ENCODE results near the gene NUP93. TPM values are rescaled to one million over a fixed set of nuclear protein-coding genes. Genes with fewer than 3 reads are reported as not detected.

The NUP93 gene
- polyA plus RNA-seq, 1 donor from 2014 or later, result 237 TPM

DNA sequence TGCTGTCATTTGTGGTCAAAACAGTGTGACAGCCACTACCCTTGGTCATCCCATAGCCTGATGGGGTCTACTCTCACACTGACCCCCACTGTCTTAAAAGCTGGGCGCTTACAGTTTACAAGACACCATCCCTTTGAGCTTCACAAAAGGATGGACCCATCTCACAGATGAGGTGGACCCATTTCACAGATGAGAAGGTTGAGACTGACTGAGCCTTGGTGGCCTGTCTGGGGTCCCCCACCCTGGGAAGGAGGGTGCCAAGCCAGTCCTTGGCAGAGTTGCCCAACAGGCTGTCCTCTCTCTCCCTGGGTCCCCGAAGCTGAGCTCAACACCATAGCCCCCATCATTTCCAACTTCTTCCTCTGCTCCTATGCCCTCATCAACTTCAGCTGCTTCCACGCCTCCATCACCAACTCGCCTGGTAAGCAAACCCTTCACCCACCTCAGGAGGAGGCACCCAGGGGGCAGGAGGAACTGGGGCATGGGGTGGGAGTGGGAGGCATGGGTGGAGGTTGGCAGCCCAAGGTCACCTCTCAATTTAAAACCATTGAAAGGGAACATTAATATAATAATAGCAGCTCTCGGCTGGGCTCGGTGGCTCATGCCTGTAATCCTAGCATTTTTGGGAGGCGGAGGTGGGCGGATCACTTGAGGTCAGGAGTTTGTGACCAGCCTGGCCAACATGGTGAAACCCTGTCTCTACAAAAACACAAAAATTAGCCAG, 152.3 kb downstream of the NUP93 start:
- Histone ChIP-seq H3K36me3 (ENCODE audit: insufficient read depth, low read length) (no peaks in the 10 kb centered on the region), H3F3A (ENCODE audit: insufficient read depth, low read length, poor library complexity, severe bottlenecking) (no peaks in the 10 kb centered on the region)

DNA sequence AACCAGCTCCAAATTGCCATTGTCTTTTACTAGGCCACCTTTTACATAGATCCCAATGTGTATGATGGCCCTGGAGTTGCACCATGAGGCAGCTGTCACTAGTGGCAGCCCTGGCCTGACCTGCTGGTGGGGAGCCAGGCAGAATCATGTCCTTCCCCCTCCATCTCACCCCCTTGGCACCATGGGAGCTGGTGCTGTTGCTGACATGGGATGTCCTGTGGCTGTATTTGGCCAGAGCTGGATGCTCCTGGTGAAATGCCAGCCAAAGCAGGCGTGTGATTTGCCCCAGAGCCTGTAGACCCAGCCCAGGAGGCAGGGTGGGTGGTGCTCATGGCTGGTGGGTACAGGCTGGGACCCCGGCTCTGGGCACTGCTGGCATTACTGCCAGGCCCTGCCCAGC, 153.7 kb downstream of the NUP93 start:
- Histone ChIP-seq H3K27me3 (ENCODE audit: insufficient read depth, low read depth, low read length) (no peaks in the 10 kb centered on the region), H3K4me3 (ENCODE audit: low read length) (no peak overlapping the region), H3K79me2 (replicated peaks; ENCODE audit: insufficient read depth, low read length) (no peaks in the 10 kb centered on the region), H3K36me3 (ENCODE audit: insufficient read depth, low read length) (no peaks in the 10 kb centered on the region), H4K20me1 (ENCODE audit: insufficient read depth) (no peaks in the 10 kb centered on the region), H2AFZ (ENCODE audit: low read depth, low read length) (no peak overlapping the region), H3K27ac (ENCODE audit: low read length) (no peak overlapping the region), H3K9me3 (ENCODE audit: low read length) (no peaks in the 10 kb centered on the region), H3K9me2 (ENCODE audit: insufficient read depth, low read length) (no peaks in the 10 kb centered on the region), H3F3A (ENCODE audit: insufficient read depth, low read length, poor library complexity, severe bottlenecking) (no peaks in the 10 kb centered on the region), H3K4me2 (ENCODE audit: low read length) (no peak overlapping the region), H3K9ac (ENCODE audit: low read length) (no peak overlapping the region)
- TF ChIP-seq, protein P1, sequence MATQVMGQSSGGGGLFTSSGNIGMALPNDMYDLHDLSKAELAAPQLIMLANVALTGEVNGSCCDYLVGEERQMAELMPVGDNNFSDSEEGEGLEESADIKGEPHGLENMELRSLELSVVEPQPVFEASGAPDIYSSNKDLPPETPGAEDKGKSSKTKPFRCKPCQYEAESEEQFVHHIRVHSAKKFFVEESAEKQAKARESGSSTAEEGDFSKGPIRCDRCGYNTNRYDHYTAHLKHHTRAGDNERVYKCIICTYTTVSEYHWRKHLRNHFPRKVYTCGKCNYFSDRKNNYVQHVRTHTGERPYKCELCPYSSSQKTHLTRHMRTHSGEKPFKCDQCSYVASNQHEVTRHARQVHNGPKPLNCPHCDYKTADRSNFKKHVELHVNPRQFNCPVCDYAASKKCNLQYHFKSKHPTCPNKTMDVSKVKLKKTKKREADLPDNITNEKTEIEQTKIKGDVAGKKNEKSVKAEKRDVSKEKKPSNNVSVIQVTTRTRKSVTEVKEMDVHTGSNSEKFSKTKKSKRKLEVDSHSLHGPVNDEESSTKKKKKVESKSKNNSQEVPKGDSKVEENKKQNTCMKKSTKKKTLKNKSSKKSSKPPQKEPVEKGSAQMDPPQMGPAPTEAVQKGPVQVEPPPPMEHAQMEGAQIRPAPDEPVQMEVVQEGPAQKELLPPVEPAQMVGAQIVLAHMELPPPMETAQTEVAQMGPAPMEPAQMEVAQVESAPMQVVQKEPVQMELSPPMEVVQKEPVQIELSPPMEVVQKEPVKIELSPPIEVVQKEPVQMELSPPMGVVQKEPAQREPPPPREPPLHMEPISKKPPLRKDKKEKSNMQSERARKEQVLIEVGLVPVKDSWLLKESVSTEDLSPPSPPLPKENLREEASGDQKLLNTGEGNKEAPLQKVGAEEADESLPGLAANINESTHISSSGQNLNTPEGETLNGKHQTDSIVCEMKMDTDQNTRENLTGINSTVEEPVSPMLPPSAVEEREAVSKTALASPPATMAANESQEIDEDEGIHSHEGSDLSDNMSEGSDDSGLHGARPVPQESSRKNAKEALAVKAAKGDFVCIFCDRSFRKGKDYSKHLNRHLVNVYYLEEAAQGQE (IDR thresholded peaks at IDR 0.05; ENCODE audit: borderline replicate concordance), result no peak
- TF ChIP-seq RAD21 (conservative IDR thresholded peaks at IDR 0.05) (no peak), TAF1 (IDR thresholded peaks at IDR 0.05; ENCODE audit: low read depth) (no peak), EP300 (conservative IDR thresholded peaks at IDR 0.05; ENCODE audit: poor library complexity, severe bottlenecking) (no peak), SMC3 (conservative IDR thresholded peaks at IDR 0.05; ENCODE audit: poor library complexity) (no peak), MXI1 (conservative IDR thresholded peaks at IDR 0.05; ENCODE audit: poor library complexity, severe bottlenecking) (no peak), EZH2 (IDR thresholded peaks at IDR 0.05; ENCODE audit: borderline replicate concordance, insufficient read depth, low read length, poor library complexity, severe bottlenecking) (no peak), POLR2AphosphoS5 (IDR thresholded peaks at IDR 0.05) (no peak)
- TF ChIP-seq, protein P2, sequence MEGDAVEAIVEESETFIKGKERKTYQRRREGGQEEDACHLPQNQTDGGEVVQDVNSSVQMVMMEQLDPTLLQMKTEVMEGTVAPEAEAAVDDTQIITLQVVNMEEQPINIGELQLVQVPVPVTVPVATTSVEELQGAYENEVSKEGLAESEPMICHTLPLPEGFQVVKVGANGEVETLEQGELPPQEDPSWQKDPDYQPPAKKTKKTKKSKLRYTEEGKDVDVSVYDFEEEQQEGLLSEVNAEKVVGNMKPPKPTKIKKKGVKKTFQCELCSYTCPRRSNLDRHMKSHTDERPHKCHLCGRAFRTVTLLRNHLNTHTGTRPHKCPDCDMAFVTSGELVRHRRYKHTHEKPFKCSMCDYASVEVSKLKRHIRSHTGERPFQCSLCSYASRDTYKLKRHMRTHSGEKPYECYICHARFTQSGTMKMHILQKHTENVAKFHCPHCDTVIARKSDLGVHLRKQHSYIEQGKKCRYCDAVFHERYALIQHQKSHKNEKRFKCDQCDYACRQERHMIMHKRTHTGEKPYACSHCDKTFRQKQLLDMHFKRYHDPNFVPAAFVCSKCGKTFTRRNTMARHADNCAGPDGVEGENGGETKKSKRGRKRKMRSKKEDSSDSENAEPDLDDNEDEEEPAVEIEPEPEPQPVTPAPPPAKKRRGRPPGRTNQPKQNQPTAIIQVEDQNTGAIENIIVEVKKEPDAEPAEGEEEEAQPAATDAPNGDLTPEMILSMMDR (IDR thresholded peaks at IDR 0.05; ENCODE audit: poor library complexity, severe bottlenecking), result no peak

More for the DNA sequence above, 152.3 kb downstream of the NUP93 start:
- Histone ChIP-seq H3K27ac (ENCODE audit: low read length) (no peak overlapping the region), H3K9me2 (ENCODE audit: insufficient read depth, low read length) (no peaks in the 10 kb centered on the region), H3K4me2 (ENCODE audit: low read length) (no peak overlapping the region), H4K20me1 (ENCODE audit: insufficient read depth) (no peaks in the 10 kb centered on the region), H3K9me3 (ENCODE audit: low read length) (no peaks in the 10 kb centered on the region), H3K4me3 (ENCODE audit: low read length) (no peak overlapping the region), H3K79me2 (replicated peaks; ENCODE audit: insufficient read depth, low read length) (no peaks in the 10 kb centered on the region), H3K27me3 (ENCODE audit: insufficient read depth, low read depth, low read length) (no peaks in the 10 kb centered on the region), H3K9ac (ENCODE audit: low read length) (no peak overlapping the region), H2AFZ (ENCODE audit: low read depth, low read length) (no peak overlapping the region)
- no peak for TF ChIP-seq EP300 (conservative IDR thresholded peaks at IDR 0.05; ENCODE audit: poor library complexity, severe bottlenecking)
- no peak for TF ChIP-seq POLR2AphosphoS5 (IDR thresholded peaks at IDR 0.05)
